NOMO-1 treated with DMSO at 0.1 percent for 48 hours (cell line): Measurements from ENCODE around the gene EYA4.
"Not testable (repeated sequence)": the region's sequence is repeated elsewhere in the genome, so short reads cannot be mapped to it uniquely, and the experiment has no call there.

Source experiments
- DNase-seq: peaks from one replicate; lab custom pipeline; 2025; ENCODE audit not compliant: unreplicated experiment; lab: John Stamatoyannopoulos, UW

The EYA4 gene

GRCh38 chr6:133396984-133397348 lies 155.8 kb downstream of the EYA4 start:
- no peak for DNase-seq

- DNase-seq, result not testable (repeated sequence)
These were observed 156.4 kb downstream of the EYA4 start for GRCh38 chr6:133397601-133398000.

- DNase-seq, result no peak
These were observed 158.3 kb downstream of the EYA4 start for GRCh38 chr6:133399426-133399825.

- DNase-seq, result no peak
These were observed 163.0 kb downstream of the EYA4 start for GRCh38 chr6:133404151-133404550.

GRCh38 chr6:133404728-133405127 lies 163.6 kb downstream of the EYA4 start:
- DNase-seq, result no peak

- no peak for DNase-seq
These were observed 166.4 kb downstream of the EYA4 start for GRCh38 chr6:133407320-133408100.

- DNase-seq, result no peak
These were observed 167.0 kb downstream of the EYA4 start for GRCh38 chr6:133408132-133408531.

- no peak for DNase-seq
These were observed 167.4 kb downstream of the EYA4 start for GRCh38 chr6:133408543-133408942.

- DNase-seq, result no peak
These were observed 169.7 kb downstream of the EYA4 start for GRCh38 chr6:133410638-133411435.

- no peak for DNase-seq
These were observed 170.6 kb downstream of the EYA4 start for GRCh38 chr6:133411757-133412156.

- DNase-seq, result no peak
These were observed 174.1 kb downstream of the EYA4 start for GRCh38 chr6:133415262-133415661.

- no peak for DNase-seq
These were observed 177.0 kb downstream of the EYA4 start for GRCh38 chr6:133418108-133418507.

GRCh38 chr6:133423242-133423641 lies 182.1 kb downstream of the EYA4 start:
- DNase-seq, result no peak

- no peak for DNase-seq
These were observed 183.2 kb downstream of the EYA4 start for GRCh38 chr6:133424359-133424758.

GRCh38 chr6:133426038-133426437 lies 184.9 kb downstream of the EYA4 start:
- DNase-seq, result no peak

GRCh38 chr6:133428295-133428694 lies 187.1 kb downstream of the EYA4 start:
- DNase-seq, result no peak

- no peak for DNase-seq
These were observed 189.4 kb downstream of the EYA4 start for GRCh38 chr6:133430530-133430929.

- DNase-seq, result no peak
These were observed 189.9 kb downstream of the EYA4 start for GRCh38 chr6:133431031-133431430.

GRCh38 chr6:133432021-133432989 lies 191.1 kb downstream of the EYA4 start:
- no peak for DNase-seq

GRCh38 chr6:133435065-133435728 lies 194.0 kb downstream of the EYA4 start:
- no peak for DNase-seq

GRCh38 chr6:133436652-133437051 lies 195.5 kb downstream of the EYA4 start:
- no peak for DNase-seq
